ENCODE measurements around the gene ATXN1.

The ATXN1 gene

DNA sequence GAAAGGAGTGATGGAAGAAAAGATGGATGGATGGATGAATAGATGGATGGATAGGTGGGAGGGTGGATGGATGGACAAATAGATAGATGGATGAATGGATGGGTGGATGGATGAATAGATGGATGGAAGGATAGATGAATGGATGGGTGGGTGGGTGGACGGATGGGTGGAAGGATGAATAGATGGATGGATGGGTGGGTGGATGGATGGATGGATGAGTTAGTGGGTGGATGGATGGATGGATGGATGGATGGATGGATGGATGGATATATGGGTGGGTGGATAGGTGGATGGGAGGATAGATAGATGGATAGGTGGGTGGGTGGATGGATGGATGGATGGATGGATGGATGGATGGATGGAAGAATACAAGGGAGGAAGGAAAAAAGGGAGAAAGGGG lies 82.2 kb downstream of the ATXN1 start:
- peaks cover 61% of the 10 kb centered on the region for H3K36me3 Mint-ChIP-seq
- H3K4me3 Mint-ChIP-seq, result no peak overlapping the region
- H3K4me1 Mint-ChIP-seq, result peaks cover 35% of the 10 kb centered on the region
- H3K9me3 Mint-ChIP-seq, result peaks cover 4% of the 10 kb centered on the region
- no peak for ATAC-seq
- H3K27ac Mint-ChIP-seq, result no peak overlapping the region
- H3K27me3 Mint-ChIP-seq, result no peaks in the 10 kb centered on the region

DNA sequence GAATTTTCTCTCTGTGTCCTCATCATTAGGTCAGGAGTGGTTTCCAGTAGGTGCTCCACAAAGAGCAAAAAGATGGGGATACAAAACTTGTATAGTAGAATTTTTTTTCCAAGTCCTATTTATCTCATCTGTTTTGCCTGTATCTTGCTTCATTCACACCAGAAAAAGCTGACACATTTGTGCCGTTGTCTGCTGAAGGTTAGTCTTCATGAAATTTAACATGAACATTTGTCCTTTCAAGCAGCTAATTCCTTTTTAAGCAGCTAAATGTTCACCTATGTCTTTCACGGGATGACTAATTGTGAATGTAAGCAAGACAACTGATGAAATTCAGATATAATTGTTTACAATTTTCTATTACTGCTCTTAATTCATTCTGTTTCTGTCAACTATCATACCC lies 83.8 kb downstream of the ATXN1 start:
- H3K27me3 Mint-ChIP-seq, result no peaks in the 10 kb centered on the region
- ATAC-seq, result no peak
- H3K9me3 Mint-ChIP-seq, result peaks cover 4% of the 10 kb centered on the region
- H3K27ac Mint-ChIP-seq, result no peak overlapping the region
- H3K4me3 Mint-ChIP-seq, result no peak overlapping the region
- peaks cover 54% of the 10 kb centered on the region for H3K36me3 Mint-ChIP-seq
- H3K4me1 Mint-ChIP-seq, result peaks cover 34% of the 10 kb centered on the region

DNA sequence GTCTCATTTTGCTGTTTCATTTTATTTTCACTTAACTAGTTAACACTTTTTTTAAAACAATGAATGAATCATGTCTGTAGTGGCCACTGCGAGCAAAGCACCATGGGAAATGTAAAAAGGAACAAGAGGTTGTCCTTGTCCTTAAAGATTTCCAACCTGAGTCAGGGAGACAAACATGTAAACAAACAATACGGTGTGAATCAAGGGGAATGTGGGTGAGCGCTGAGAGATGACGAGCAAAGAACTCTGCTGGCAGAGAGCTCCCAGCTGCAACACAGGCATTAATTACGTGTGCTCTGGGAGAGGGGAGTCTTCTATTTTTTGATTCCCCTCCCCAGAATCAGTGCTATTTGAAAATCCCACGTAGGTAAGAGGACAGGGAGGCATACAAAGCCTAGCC lies 84.3 kb downstream of the ATXN1 start:
- H3K4me1 Mint-ChIP-seq, result peaks cover 38% of the 10 kb centered on the region
- peaks cover 53% of the 10 kb centered on the region for H3K36me3 Mint-ChIP-seq
- no peaks in the 10 kb centered on the region for H3K27me3 Mint-ChIP-seq
- H3K4me3 Mint-ChIP-seq, result no peak overlapping the region
- peaks cover 4% of the 10 kb centered on the region for H3K9me3 Mint-ChIP-seq
- H3K27ac Mint-ChIP-seq, result no peak overlapping the region
- ATAC-seq, result no peak

DNA sequence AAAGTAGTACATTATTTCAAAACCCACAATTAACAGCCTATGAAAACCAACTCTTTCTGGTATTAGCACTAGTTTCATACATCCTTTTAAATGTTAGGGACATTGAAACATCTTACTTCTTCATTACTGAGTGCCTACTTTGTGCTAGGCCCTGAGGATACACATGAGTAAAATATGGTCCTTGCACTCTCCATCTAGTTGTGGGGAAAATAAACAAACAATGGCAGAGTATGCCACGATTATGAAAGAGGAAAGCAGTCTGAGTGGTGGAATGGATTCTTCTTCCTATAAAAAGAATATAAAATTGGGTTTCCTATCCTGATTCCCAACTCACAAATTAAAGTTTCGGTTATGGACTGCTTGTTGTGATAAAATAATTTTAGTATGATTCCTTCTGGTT lies 84.9 kb downstream of the ATXN1 start:
- Mint-ChIP-seq H3K9me3 (peaks cover 4% of the 10 kb centered on the region), H3K27ac (no peak overlapping the region)

DNA sequence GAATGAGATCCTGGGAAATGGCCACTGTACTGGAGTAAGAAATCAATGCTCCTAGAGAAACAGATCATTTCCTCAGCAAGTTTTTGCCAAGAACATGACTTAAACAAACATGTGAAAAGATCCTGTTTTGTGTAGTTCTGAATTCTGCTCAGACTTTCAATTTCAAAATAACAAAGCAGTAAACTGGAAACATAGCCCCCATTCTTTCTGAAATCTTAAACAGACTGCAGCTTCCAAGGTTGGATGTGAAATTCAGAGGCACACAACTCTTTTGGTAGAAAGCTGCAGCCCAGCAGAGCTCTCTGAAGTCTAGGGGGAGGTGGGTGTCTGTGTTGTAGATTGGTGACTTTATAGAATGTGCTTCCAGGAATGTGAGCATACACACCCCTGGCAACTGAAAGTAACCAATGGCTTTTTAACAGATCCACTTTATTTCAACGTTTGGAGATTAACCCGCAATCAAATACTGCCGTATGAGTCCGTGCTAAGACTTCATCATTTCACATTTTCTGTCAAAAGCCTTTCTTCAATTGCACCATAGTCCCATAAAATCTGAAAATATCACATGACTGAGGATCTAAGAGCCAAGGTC lies 86.4 kb downstream of the ATXN1 start:
- no peak for ATAC-seq
- peaks cover 48% of the 10 kb centered on the region for H3K4me1 Mint-ChIP-seq
- no peak overlapping the region for H3K4me3 Mint-ChIP-seq
- H3K36me3 Mint-ChIP-seq, result peaks cover 44% of the 10 kb centered on the region
- H3K27me3 Mint-ChIP-seq, result no peaks in the 10 kb centered on the region
- H3K27ac Mint-ChIP-seq, result no peak overlapping the region
- H3K9me3 Mint-ChIP-seq, result peaks cover 4% of the 10 kb centered on the region

More for the DNA sequence above, 84.9 kb downstream of the ATXN1 start:
- no peak overlapping the region for H3K4me3 Mint-ChIP-seq
- H3K27me3 Mint-ChIP-seq, result no peaks in the 10 kb centered on the region
- peaks cover 48% of the 10 kb centered on the region for H3K36me3 Mint-ChIP-seq
- H3K4me1 Mint-ChIP-seq, result peaks cover 37% of the 10 kb centered on the region
- no peak for ATAC-seq

DNA sequence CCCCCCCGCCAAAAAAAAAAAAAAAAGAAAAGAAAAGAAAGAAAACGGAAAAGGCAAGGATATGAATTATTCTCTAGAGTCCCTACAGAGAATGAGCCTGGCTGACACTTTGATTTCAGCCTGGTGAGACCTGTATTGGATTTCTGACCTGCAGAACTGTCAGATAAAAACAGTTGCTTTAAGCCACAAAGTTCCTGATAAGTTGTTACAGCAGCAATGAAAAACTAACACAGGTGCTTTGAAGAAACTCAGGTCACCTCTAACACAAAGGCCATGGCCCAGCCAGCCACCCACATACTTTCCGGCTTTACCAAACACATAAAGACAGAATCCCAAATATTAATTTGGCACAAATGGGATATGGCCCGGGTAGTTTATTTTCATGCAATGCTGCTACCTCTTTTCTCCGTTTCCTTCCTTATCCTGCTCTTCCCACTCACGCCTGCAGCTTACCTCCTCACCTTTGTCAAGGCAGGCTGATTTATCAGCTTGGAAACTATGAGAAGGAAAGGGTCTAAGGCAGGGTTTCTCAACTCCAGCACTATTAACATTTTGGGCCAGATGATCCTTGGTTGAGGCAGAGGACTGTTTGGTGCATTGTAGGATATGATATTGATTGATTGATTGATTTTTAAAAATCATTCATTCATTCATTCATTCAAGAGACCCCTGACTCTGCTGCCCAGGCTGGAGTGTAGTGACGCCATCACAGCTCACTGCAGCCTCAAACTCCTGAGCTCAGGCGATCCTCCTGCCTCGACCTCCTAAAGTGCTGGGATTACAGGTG lies 88.1 kb downstream of the ATXN1 start:
- Mint-ChIP-seq H3K4me1 (peaks cover 50% of the 10 kb centered on the region), H3K9me3 (no peaks in the 10 kb centered on the region), H3K4me3 (no peak overlapping the region), H3K36me3 (peaks cover 38% of the 10 kb centered on the region), H3K27me3 (no peaks in the 10 kb centered on the region), H3K27ac (peak overlapping the region; percentile 20)
- ATAC-seq, result no peak

DNA sequence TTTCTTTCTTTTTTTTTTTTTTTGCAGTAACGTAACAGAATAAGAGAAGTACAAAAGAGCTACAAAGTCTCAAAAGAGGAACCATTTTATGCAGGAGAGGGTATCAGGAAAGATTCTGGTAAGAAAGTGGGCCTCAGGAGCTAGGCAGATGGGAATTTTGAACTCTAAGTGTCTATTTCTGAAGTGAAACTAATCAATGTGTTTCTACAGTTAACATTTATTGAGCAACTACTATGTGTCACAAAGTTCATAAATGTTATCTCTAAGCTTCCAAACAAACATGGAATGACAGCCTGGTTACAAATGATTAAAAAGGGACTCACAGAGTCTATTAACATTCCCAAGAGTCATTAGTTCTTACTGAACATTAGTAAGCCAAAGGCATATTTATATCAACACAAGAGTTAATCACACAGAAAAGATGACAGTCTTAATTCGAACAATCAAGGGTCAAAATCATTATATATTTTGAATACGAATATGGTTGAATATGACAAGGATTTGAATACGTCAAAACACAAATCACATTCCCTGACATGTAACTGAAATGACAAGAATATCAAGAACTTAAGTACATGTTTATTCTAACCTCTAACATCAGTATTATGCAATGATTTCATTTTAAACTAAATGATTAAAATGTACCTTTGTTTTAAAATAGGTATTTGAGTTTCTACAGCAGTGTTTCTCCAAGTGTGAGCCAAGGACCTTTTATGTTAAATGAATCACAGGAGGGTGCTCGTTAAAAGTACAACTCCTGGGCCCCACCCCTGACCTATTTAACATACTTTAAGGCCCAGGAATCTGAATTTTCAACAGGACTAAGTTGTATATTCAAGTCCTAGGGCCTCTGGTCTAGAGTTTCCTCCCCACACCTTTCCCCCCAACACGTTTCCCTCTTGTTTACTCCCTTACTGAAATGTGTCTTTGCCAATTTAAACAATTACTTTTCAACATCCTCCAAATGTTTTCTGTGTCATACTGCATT lies 89.7 kb downstream of the ATXN1 start:
- peaks cover 43% of the 10 kb centered on the region for H3K36me3 Mint-ChIP-seq
- peak overlapping the region; percentile 26 for H3K4me3 Mint-ChIP-seq
- peaks cover 55% of the 10 kb centered on the region for H3K4me1 Mint-ChIP-seq

DNA sequence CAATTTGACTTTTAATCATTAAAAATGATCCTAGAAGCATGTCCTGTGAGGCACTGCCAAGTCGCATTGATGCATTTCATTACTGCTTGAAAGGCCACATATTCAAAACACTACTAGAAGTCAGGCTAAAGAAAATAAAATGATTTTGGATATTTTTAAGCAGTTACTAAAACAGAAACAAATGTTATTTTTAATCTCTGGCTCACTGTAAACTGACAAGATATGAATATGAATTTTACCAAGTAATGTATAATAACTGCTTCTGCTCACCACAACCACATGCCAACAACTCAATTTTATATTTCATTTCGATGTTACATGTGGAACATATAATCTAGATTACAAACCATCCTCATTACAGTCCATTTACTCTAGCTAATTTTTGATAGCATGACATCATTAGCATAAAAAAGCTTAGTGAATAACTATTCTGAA lies 90.6 kb downstream of the ATXN1 start:
- peaks cover 59% of the 10 kb centered on the region for H3K4me1 Mint-ChIP-seq
- peaks cover 51% of the 10 kb centered on the region for H3K36me3 Mint-ChIP-seq
- no peaks in the 10 kb centered on the region for H3K27me3 Mint-ChIP-seq
- H3K9me3 Mint-ChIP-seq, result peaks cover 3% of the 10 kb centered on the region
- H3K27ac Mint-ChIP-seq, result peak overlapping the region; percentile 78
- no peak overlapping the region for H3K4me3 Mint-ChIP-seq
- peak; percentile 74 for ATAC-seq

More for the DNA sequence above, 89.7 kb downstream of the ATXN1 start:
- Mint-ChIP-seq H3K9me3 (no peaks in the 10 kb centered on the region), H3K27ac (peak overlapping the region; percentile 78), H3K27me3 (no peaks in the 10 kb centered on the region)
- ATAC-seq, result no peak

DNA sequence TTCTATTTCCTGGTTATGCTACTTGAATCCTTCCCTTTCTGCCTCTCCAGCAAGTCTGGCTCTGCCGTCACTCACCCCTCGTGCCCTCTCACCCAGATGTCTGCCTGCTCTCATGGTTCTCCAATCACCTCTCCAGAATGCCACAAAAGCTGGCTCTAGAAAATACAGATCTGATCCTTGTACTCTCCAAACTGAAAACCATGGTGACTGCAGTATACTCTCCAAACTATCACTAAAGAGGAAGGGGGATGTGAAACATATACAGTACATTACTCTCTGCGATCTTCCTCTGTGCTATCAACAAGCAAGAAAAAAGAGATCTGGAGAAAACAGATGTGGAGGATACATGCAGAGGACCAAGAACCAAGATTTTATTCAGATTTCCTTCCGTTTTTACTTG lies 91.1 kb downstream of the ATXN1 start:
- peak; percentile 92 for ATAC-seq
- Mint-ChIP-seq H3K27ac (peak overlapping the region; percentile 78), H3K9me3 (peaks cover 3% of the 10 kb centered on the region), H3K36me3 (peaks cover 50% of the 10 kb centered on the region), H3K4me1 (peaks cover 59% of the 10 kb centered on the region), H3K4me3 (peak overlapping the region; percentile 36), H3K27me3 (no peaks in the 10 kb centered on the region)

DNA sequence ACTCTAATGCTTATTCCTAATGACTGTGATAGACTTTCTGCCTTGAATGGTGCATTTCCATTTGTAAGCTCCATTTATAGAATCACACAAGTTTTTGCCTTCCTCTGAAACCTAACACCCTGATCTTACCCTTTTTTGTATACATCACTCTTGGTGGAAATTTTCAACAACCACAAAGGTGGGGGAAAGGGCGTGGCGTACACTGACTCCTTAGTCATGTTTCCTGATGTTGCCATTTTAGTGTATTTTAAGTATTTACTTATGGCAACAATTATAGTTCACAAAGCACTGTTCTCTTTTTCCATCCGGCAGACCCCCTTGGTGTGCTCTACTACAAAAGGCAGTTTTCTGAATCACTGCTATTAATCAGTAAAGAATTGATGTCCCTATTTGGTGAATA lies 92.0 kb downstream of the ATXN1 start:
- peaks cover 59% of the 10 kb centered on the region for H3K4me1 Mint-ChIP-seq

DNA sequence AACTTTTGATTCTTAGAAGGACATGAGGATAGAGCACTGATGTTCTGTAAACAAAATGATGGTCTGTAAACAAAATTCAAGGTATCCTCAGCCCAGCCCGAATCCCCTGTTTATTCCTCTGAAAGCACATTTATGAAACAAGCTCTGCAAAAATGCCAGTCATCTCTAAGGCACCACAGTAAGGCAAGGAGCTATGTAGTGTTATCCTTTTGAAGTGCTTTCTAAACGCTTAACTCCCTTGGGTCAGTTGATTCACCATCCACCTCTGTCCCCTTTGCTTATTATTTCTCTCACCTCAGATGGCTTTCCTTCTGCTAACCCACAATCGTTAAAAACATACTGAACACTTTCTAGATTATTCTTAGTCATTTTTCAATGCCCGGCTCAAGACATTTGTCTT lies 93.8 kb downstream of the ATXN1 start:
- H3K9me3 Mint-ChIP-seq, result peaks cover 3% of the 10 kb centered on the region
- peaks cover 52% of the 10 kb centered on the region for H3K4me1 Mint-ChIP-seq
- no peaks in the 10 kb centered on the region for H3K27me3 Mint-ChIP-seq
- H3K4me3 Mint-ChIP-seq, result no peak overlapping the region
- H3K27ac Mint-ChIP-seq, result peak overlapping the region; percentile 0
- H3K36me3 Mint-ChIP-seq, result peaks cover 62% of the 10 kb centered on the region
- no peak for ATAC-seq

More for the DNA sequence above, 92.0 kb downstream of the ATXN1 start:
- Mint-ChIP-seq H3K36me3 (peaks cover 55% of the 10 kb centered on the region), H3K27ac (peak overlapping the region; percentile 78), H3K4me3 (no peak overlapping the region), H3K9me3 (peaks cover 3% of the 10 kb centered on the region), H3K27me3 (no peaks in the 10 kb centered on the region)
- ATAC-seq, result peak; percentile 34

DNA sequence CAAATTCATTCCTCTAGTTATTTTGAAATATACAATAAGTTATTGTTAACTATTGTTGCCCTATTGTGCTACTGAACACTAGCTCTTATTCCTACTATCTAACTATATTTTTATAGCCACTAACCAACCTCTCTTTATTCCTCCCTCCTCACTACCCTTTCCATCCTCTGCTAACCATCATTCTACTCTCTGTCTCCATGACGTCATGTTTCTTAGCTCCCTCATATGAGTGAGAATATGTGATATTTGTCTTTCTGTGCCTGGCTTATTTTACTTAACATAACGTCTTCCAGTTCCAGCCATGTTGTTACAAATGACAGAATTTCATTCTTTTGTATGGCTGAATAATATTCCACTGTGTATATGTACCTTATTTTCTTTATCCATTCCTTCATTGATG lies 95.3 kb downstream of the ATXN1 start:
- ATAC-seq, result no peak
- Mint-ChIP-seq H3K36me3 (peaks cover 64% of the 10 kb centered on the region), H3K9me3 (peaks cover 3% of the 10 kb centered on the region), H3K27ac (no peak overlapping the region), H3K4me1 (peaks cover 39% of the 10 kb centered on the region), H3K27me3 (no peaks in the 10 kb centered on the region), H3K4me3 (no peak overlapping the region)

DNA sequence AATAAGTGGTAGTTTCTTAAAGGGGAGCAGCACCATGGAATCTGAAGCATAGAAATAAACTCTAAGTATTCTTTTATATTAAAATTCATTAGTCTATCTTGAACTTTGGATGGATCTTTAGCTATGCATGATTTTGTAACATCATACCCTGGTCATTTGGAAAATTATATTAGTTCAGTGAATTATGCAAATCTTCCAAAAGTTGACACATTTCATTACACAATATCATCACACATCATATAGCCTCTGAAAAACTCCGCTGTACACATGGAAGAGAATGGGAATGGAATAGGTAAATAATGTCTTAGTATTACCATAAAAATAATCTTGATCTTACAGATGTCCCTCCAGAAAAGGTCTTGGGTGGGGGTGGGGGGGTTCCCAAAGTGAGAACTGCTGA lies 96.1 kb downstream of the ATXN1 start:
- H3K4me1 Mint-ChIP-seq, result peaks cover 34% of the 10 kb centered on the region
- no peak overlapping the region for H3K4me3 Mint-ChIP-seq
- peaks cover 60% of the 10 kb centered on the region for H3K36me3 Mint-ChIP-seq
- H3K27ac Mint-ChIP-seq, result no peak overlapping the region
- no peak for ATAC-seq
- H3K9me3 Mint-ChIP-seq, result peaks cover 3% of the 10 kb centered on the region
- no peaks in the 10 kb centered on the region for H3K27me3 Mint-ChIP-seq

DNA sequence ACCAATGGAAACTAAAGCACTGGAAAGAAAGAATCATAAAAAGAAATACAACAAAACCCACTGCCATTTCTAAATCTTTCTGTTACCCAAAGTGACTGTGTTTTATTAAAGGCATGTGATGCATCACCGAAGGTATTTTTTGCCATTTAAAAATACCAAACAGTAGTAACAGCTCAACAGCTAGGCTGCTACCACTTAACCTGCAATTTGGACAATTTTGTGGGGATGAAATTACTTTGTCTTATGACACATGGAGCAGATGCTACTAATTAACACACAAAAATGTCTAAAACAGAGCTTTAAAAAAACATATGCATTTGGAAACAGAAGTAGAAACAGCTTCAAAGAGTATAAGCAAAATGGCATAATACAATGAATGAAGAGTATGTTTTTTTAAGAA lies 97.4 kb downstream of the ATXN1 start:
- Mint-ChIP-seq H3K36me3 (peaks cover 52% of the 10 kb centered on the region), H3K4me1 (peaks cover 34% of the 10 kb centered on the region), H3K9me3 (peaks cover 3% of the 10 kb centered on the region), H3K27me3 (no peaks in the 10 kb centered on the region), H3K4me3 (no peak overlapping the region), H3K27ac (no peak overlapping the region)
- no peak for ATAC-seq

DNA sequence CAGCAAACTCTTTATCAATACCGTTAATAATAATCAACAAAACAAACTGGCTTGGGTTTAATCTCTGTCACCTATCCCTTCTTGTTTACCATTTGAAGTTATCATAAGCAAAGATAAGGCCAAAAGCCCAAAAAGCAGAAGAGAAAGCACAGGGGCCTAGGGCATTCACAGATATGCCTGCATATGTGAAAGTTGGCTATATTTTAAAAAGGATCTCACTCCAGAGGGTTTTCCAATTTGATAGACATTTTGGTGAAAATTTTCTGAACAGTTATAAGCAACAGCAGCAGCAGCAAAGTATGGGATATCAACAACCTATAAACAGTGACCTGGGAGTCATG lies 101.1 kb downstream of the ATXN1 start:
- no peaks in the 10 kb centered on the region for H3K27me3 Mint-ChIP-seq
- H3K27ac Mint-ChIP-seq, result peak overlapping the region; percentile 67
- no peak overlapping the region for H3K4me3 Mint-ChIP-seq
- H3K4me1 Mint-ChIP-seq, result peaks cover 34% of the 10 kb centered on the region
- H3K9me3 Mint-ChIP-seq, result no peaks in the 10 kb centered on the region
- peak; percentile 67 for ATAC-seq
- H3K36me3 Mint-ChIP-seq, result peaks cover 37% of the 10 kb centered on the region
